GM23248 (cell line): ENCODE measurements around the gene YKT6. TPM values are rescaled to one million over a fixed set of nuclear protein-coding genes. Genes with fewer than 3 reads are reported as not detected.

Experiments used
- DNase-seq: peaks from one replicate; pipeline ENCODE4 v3.0.0-alpha.2; 2015
- H2AFZ ChIP-seq: fragments of 200-600 bp; sonication (generic); 2 replicates; pipeline ENCODE4 v1.6.1; 2016; ENCODE audit warnings: antibody characterized with exemption
- H3F3A ChIP-seq: fragments of 200-600 bp; sonication (generic); 2 replicates; pipeline ENCODE4 v1.6.1; 2016; ENCODE audit warnings: mild to moderate bottlenecking, antibody characterized with exemption, mixed run types; ENCODE audit not compliant: insufficient read depth
- H3K27ac ChIP-seq: fragments of 200-600 bp; sonication (generic); 2 replicates; pipeline ENCODE4 v1.5.1; 2016; ENCODE audit warnings: mild to moderate bottlenecking
- H3K27me3 ChIP-seq: fragments of 200-600 bp; sonication (generic); replicated peaks from 2 replicates; pipeline ENCODE4 v1.6.1; 2016; ENCODE audit warnings: mild to moderate bottlenecking; ENCODE audit not compliant: insufficient read depth
- H3K36me3 ChIP-seq: fragments of 200-600 bp; sonication (generic); 2 replicates; pipeline ENCODE4 v1.6.1; 2016; ENCODE audit warnings: low read depth, mild to moderate bottlenecking
- H3K4me1 ChIP-seq: fragments of 200-600 bp; sonication (generic); 2 replicates; pipeline ENCODE4 v1.6.1; 2016; ENCODE audit warnings: mild to moderate bottlenecking; ENCODE audit not compliant: insufficient read depth
- H3K4me2 ChIP-seq: fragments of 200-600 bp; sonication (generic); one replicate; pipeline ENCODE4 v1.6.1; 2016; ENCODE audit warnings: mild to moderate bottlenecking; ENCODE audit not compliant: unreplicated experiment
- H3K4me3 ChIP-seq: fragments of 200-600 bp; sonication (generic); 2 replicates; pipeline ENCODE4 v1.5.1; 2016; ENCODE audit warnings: mild to moderate bottlenecking
- H3K79me2 ChIP-seq: fragments of 200-600 bp; sonication (generic); 2 replicates; pipeline ENCODE4 v1.6.1; 2016; ENCODE audit warnings: mild to moderate bottlenecking; ENCODE audit not compliant: insufficient read depth
- H3K9ac ChIP-seq: fragments of 200-600 bp; sonication (generic); 2 replicates; pipeline ENCODE4 v1.6.1; 2016; ENCODE audit warnings: mild to moderate bottlenecking
- H3K9me2 ChIP-seq: fragments of 200-600 bp; sonication (generic); 2 replicates; pipeline ENCODE4 v1.6.1; 2016; ENCODE audit warnings: mixed run types, mild to moderate bottlenecking, moderate library complexity; ENCODE audit not compliant: insufficient read depth
- H3K9me3 ChIP-seq: fragments of 200-600 bp; sonication (generic); one replicate; pipeline ENCODE4 v1.6.1; 2017; ENCODE audit warnings: low read depth
- H4K20me1 ChIP-seq: fragments of 200-600 bp; sonication (generic); 2 replicates; pipeline ENCODE4 v1.6.0; 2016; ENCODE audit not compliant: insufficient read depth
- EZH2 ChIP-seq: fragments of 200-600 bp; sonication (generic); IDR thresholded peaks from 2 replicates; pipeline ENCODE4 v1.6.1; 2018; ENCODE audit warnings: antibody characterized with exemption, mild to moderate bottlenecking; ENCODE audit not compliant: insufficient read depth, poor library complexity, severe bottlenecking
- EZH2phosphoT487 ChIP-seq: fragments of 200-600 bp; sonication (generic); IDR thresholded peaks from 2 replicates; pipeline ENCODE4 v1.6.1; 2018; ENCODE audit warnings: antibody characterized with exemption, moderate library complexity, mild to moderate bottlenecking, low read depth; ENCODE audit not compliant: insufficient read depth
- WGBS, 2 experiments: methylation state at CpG; one replicate each; pipeline ENCODE4 v1.1.6; 2015 to 2017; ENCODE audit warnings: low lambda C conversion rate in 2 of 2, low coverage in 1 of 2; ENCODE audit errors: missing lambda C conversion rate in 2 of 2; 5-methylcytosine and 5-hydroxymethylcytosine counted together
- in situ Hi-C: fragments of 300-500 bp; cut with MboI; formaldehyde crosslinking; loops from 2 replicates; pipeline ENCODE4 v1.15.0; 2020
- polyA plus RNA-seq: library from polyadenylated mRNA; unstranded; fragments of >200 nt; fragmentation: Nextera tagmentation; extraction: Ambion mirVana; gene quantifications from 2 replicates; pipeline ENCODE4 v1.2.1, GENCODE V29; 2016
- total RNA-seq: library from RNA; depleted of rRNA; stranded (reverse); fragments of >200 nt; shearing (Covaris generic); gene quantifications from 2 replicates; pipeline ENCODE4 v1.2.3, GENCODE V29; 2014

The YKT6 gene
- total and polyA plus RNA-seq, 2 experiments from 2014 or later, result 108 to 148 TPM

GRCh38 chr7:44154703-44155102, 46.1 kb upstream of the YKT6 start:
- no peaks in the 10 kb centered on the region for H3F3A ChIP-seq
- no peaks in the 10 kb centered on the region for H3K27me3 ChIP-seq
- no peaks in the 10 kb centered on the region for H3K36me3 ChIP-seq
- no peaks in the 10 kb centered on the region for H3K9me3 ChIP-seq
- H3K27ac ChIP-seq, result no peak overlapping the region
- no peak overlapping the region for H3K4me3 ChIP-seq
- in situ Hi-C loops, result no loop called here
- H3K9me2 ChIP-seq, result no peaks in the 10 kb centered on the region
- H3K4me1 ChIP-seq, result no peaks in the 10 kb centered on the region
- no peak overlapping the region for H2AFZ ChIP-seq
- no peak overlapping the region for H3K9ac ChIP-seq
- TF ChIP-seq EZH2, result no peak
- no peak for TF ChIP-seq EZH2phosphoT487
- H3K4me2 ChIP-seq, result no peak overlapping the region
- 88 to 93% methylated on average over 3 of the region's 3 CpGs for WGBS, 2 experiments
- no peaks in the 10 kb centered on the region for H3K79me2 ChIP-seq
- H4K20me1 ChIP-seq, result no peaks in the 10 kb centered on the region
- no peak for DNase-seq

- H3K4me1 ChIP-seq, result no peaks in the 10 kb centered on the region
- DNase-seq, result no peak
- WGBS, 2 experiments, result 61 to 69% methylated on average over 8 of the region's 8 CpGs
- H3K4me2 ChIP-seq, result no peak overlapping the region
- no peaks in the 10 kb centered on the region for H3K79me2 ChIP-seq
- no peak overlapping the region for H2AFZ ChIP-seq
- H3K9me2 ChIP-seq, result no peaks in the 10 kb centered on the region
- no peak overlapping the region for H3K27ac ChIP-seq
- no peaks in the 10 kb centered on the region for H3F3A ChIP-seq
- in situ Hi-C loops, result no loop called here
- no peak overlapping the region for H3K9ac ChIP-seq
- TF ChIP-seq EZH2 (no peak), EZH2phosphoT487 (no peak)
- H3K27me3 ChIP-seq, result no peaks in the 10 kb centered on the region
- H3K4me3 ChIP-seq, result no peak overlapping the region
- no peaks in the 10 kb centered on the region for H3K36me3 ChIP-seq
- no peaks in the 10 kb centered on the region for H4K20me1 ChIP-seq
- no peaks in the 10 kb centered on the region for H3K9me3 ChIP-seq
Measured at GRCh38 chr7:44155191-44156185, 45.3 kb upstream of the YKT6 start.

GRCh38 chr7:44156453-44157010, 44.2 kb upstream of the YKT6 start:
- TF ChIP-seq EZH2phosphoT487, result no peak
- TF ChIP-seq EZH2, result no peak
- H3K9ac ChIP-seq, result no peak overlapping the region
- no peaks in the 10 kb centered on the region for H3K27me3 ChIP-seq
- in situ Hi-C loops, result no loop called here
- no peaks in the 10 kb centered on the region for H4K20me1 ChIP-seq
- no peaks in the 10 kb centered on the region for H3K79me2 ChIP-seq
- H3K9me2 ChIP-seq, result no peaks in the 10 kb centered on the region
- no peak overlapping the region for H3K4me2 ChIP-seq
- H3K4me1 ChIP-seq, result no peaks in the 10 kb centered on the region
- no peaks in the 10 kb centered on the region for H3K36me3 ChIP-seq
- H3F3A ChIP-seq, result no peaks in the 10 kb centered on the region
- no peak overlapping the region for H3K4me3 ChIP-seq
- no peaks in the 10 kb centered on the region for H3K9me3 ChIP-seq
- WGBS, 2 experiments, result 42 to 57% methylated on average over 4 of the region's 4 CpGs
- no peak for DNase-seq
- H2AFZ ChIP-seq, result no peak overlapping the region
- no peak overlapping the region for H3K27ac ChIP-seq

GRCh38 chr7:44157116-44158080, 43.4 kb upstream of the YKT6 start:
- Histone ChIP-seq H3K27me3 (no peaks in the 10 kb centered on the region), H3K9me2 (no peaks in the 10 kb centered on the region), H3K27ac (no peak overlapping the region), H3F3A (0 out of 2 replicates have a peak, but pooled peaks cover 2% of the 10 kb centered on the region), H3K4me1 (peaks cover 4% of the 10 kb centered on the region; the same call in 1 of the 2 replicates), H3K79me2 (no peaks in the 10 kb centered on the region), H4K20me1 (no peaks in the 10 kb centered on the region), H2AFZ (no peak overlapping the region), H3K9me3 (no peaks in the 10 kb centered on the region), H3K36me3 (no peaks in the 10 kb centered on the region), H3K9ac (no peak overlapping the region), H3K4me3 (no peak overlapping the region), H3K4me2 (no peak overlapping the region)
- WGBS, 2 experiments, result 72 to 77% methylated on average over 13 to 15 of the region's 15 CpGs
- DNase-seq, result no peak
- TF ChIP-seq EZH2 (no peak), EZH2phosphoT487 (no peak)
- in situ Hi-C loops, result no loop called here
